Left lobe of liver (tissue), 2 donors: ENCODE results near the gene CBLN4. TPM values are rescaled to one million over a fixed set of nuclear protein-coding genes. Genes with fewer than 3 reads are reported as not detected.

Source experiments
- ATAC-seq: fragments of 200-7000 bp; cut with Tn5 transposase; one replicate; pipeline ENCODE4 v1.9.1; 2020; ENCODE audit warnings: mild to moderate bottlenecking, moderate library complexity
- DNase-seq: peaks from one replicate; pipeline ENCODE4 v3.0.0-alpha.2; 2020; ENCODE audit warnings: low spot score
- total RNA-seq: library from RNA; stranded (reverse); gene quantifications from one replicate; pipeline ENCODE4 v1.2.1, GENCODE V29; 2021
- donor health status: DM: no; HTN: no; CAD: no; lungs with moderate emphysema.
- donor health status: DM: no; HTN: yes; CAD: no.

The CBLN4 gene
- total RNA-seq, 1 donor from 2014 or later, result not detected

DNA sequence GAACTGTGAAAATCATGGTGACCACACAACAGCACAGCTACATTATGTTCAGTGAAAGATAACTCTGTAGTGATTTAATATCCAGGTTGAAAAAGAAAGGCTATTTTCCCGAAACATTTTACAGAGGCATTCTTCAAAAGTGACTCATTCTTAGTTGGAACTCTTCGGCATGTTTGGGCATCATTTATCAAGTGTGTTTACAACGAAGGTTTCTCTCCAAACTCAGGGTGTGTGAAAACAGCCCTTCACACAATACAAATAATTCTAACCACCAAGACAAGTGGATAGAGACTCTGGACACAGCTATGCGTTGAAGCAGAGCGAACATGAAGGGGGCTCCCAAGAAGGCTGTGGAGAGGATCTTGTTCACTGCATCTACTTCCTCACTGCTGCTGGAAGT, 57.6 kb downstream of the CBLN4 start:
- ATAC-seq (no peak), DNase-seq (no peak)

Other genes with a start within 250 kb of the CBLN4 start
- not detected for gene MC3R, start 243.2 kb upstream of the CBLN4 start, total RNA-seq